ENCODE measurements around the gene ANXA3. TPM values are rescaled to one million over a fixed set of nuclear protein-coding genes. Genes with fewer than 3 reads are reported as not detected.

Gene ANXA3
- total and polyA plus RNA-seq, 2 donors (not counting 3 experiments of a cell fraction or from before 2014, with no cell fraction given): 52.9 to 78.4 TPM

DNA sequence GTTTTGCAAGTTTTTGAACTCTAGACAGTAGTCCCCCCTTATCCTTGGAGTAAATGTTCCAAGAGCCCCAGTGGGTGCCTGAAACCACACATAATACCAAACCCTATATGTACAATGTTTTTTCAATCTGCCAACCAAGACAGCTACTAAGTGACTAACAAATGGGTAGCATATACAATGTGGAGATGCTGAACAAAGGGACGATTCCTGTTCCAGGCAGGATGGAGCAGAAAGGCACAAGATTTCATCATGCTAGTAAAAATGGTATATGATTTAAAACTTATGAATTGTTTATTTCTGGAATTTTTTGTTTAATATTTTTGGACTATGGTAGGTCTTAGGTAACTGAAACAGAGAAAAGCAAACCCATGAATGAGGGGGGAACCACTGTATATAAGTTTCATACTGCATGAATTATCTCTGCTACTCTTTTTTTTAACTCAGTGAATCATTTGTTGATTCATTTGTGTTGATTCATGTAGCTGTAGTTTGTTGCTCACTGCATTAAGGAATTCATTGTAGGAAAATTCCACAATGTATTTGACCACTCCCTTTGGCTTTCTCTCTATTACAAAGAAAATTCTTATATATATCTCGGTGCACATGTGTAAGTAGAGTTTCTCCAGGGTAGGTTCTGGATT lies 21.9 kb upstream of the ANXA3 start:
- H3K9ac ChIP-seq (replicated peaks; ENCODE audit: extremely low read depth, insufficient read depth, low read length): no peak overlapping the region
- CTCF ChIA-PET: interaction anchor here (0.6 kb wide), 1 partner anchor 12 kb away, joined by 3 read pairs; no protein-coding TSS in a partner anchor
- no peaks in the 10 kb centered on the region for H3K9me3 ChIP-seq (replicated peaks; ENCODE audit: control insufficient read depth, insufficient read depth, low read length)
- H3K4me3 ChIP-seq (replicated peaks in 1 of 3; ENCODE audit: insufficient read depth in 1 of 3, low read depth in 1 of 3, low read length in 3 of 3): no peak overlapping the region
- FAIRE-seq (no peak), DNase-seq (ENCODE audit: low read depth, low spot score) (no peak)
- TF ChIP-seq POLR2A (IDR thresholded peaks at IDR 0.05; ENCODE audit: low read depth, low read length) (no peak), FOS (IDR thresholded peaks at IDR 0.05; ENCODE audit: borderline replicate concordance, insufficient read depth, low read length) (peak; percentile 88)
- BruUV-seq (replicated peaks): no TSS peak
- no peaks in the 10 kb centered on the region for H3K9me1 ChIP-seq (replicated peaks; ENCODE audit: control insufficient read depth, extremely low read depth, insufficient read depth, low read length)
- no peaks in the 10 kb centered on the region for H3K36me3 ChIP-seq (ENCODE audit: control insufficient read depth in 2 of 2, extremely low read depth in 1 of 2, insufficient read depth in 2 of 2, low read length in 2 of 2)
- peak overlapping the region; percentile 75 for H2AFZ ChIP-seq (ENCODE audit: low read depth, low read length)
- H3K27ac ChIP-seq (ENCODE audit: insufficient read depth, low read depth, low read length): no peak overlapping the region
- no peaks in the 10 kb centered on the region for H4K20me1 ChIP-seq (replicated peaks; ENCODE audit: control insufficient read depth, extremely low read depth, insufficient read depth, low read length)
- dilution Hi-C loops (cut with MboI; ENCODE audit: extremely low pct_ligation_motif_present, low sequenced_read_pairs): no loop called here
- peaks cover 26% of the 10 kb centered on the region for H3K4me1 ChIP-seq (ENCODE audit: control insufficient read depth, extremely low read depth, insufficient read depth, low read length)
- H3K27me3 ChIP-seq (ENCODE audit: control insufficient read depth in 2 of 2, insufficient read depth in 2 of 2, low read length in 2 of 2): no peaks in the 10 kb centered on the region
- no peak overlapping the region for H3K4me2 ChIP-seq (ENCODE audit: insufficient read depth, low read length)
- no peaks in the 10 kb centered on the region for H3K79me2 ChIP-seq (ENCODE audit: control insufficient read depth, insufficient read depth, low read length)
- intact Hi-C loops (cut with micrococcal nuclease): loop anchor here (2.0 kb wide), 1 partner anchor 39 kb away; no protein-coding TSS in a partner anchor
- POLR2A ChIA-PET: no interaction called here

DNA sequence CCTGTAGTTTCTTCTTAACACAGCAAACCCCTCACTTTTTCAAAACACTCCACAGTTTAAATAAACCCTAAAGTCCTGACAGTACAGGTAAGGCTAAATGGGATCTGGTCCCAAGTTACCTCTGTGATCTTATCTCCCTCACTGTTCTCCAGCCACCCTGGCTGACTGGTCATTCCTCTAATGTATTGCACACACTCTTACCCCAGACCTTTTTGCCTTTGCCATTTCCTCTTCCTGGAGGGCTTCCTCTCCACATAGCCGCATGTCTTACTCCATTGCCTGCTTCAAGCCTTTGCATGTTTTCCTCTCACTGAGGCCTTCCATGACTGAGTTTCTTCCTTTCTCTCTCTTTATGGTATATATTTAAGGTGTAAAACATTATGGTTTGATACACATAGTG lies 19.5 kb upstream of the ANXA3 start:
- peak overlapping the region; percentile 53 for H2AFZ ChIP-seq (ENCODE audit: low read depth, low read length)
- FAIRE-seq (peak; percentile 37), DNase-seq (ENCODE audit: low read depth, low spot score) (peak; percentile 35)
- H3K9me1 ChIP-seq (replicated peaks; ENCODE audit: control insufficient read depth, extremely low read depth, insufficient read depth, low read length): no peaks in the 10 kb centered on the region
- no peaks in the 10 kb centered on the region for H4K20me1 ChIP-seq (replicated peaks; ENCODE audit: control insufficient read depth, extremely low read depth, insufficient read depth, low read length)
- dilution Hi-C loops (cut with MboI; ENCODE audit: extremely low pct_ligation_motif_present, low sequenced_read_pairs) (no loop called here), intact Hi-C loops (cut with micrococcal nuclease) (no loop called here)
- BruUV-seq (replicated peaks): no TSS peak
- H3K27ac ChIP-seq (ENCODE audit: insufficient read depth, low read depth, low read length): no peak overlapping the region
- ChIA-PET POLR2A (no interaction called here), CTCF (no interaction called here)
- H3K4me3 ChIP-seq (replicated peaks in 1 of 3; ENCODE audit: insufficient read depth in 1 of 3, low read depth in 1 of 3, low read length in 3 of 3): no peak overlapping the region
- no peaks in the 10 kb centered on the region for H3K79me2 ChIP-seq (ENCODE audit: control insufficient read depth, insufficient read depth, low read length)
- TF ChIP-seq GATA2 (IDR thresholded peaks at IDR 0.05; ENCODE audit: insufficient read depth, insufficient read length, low read depth, low read length) (peak; percentile 88), POLR2AphosphoS5 (IDR thresholded peaks at IDR 0.05; ENCODE audit: insufficient read depth, low read depth, low read length) (no peak)
- H3K27me3 ChIP-seq (ENCODE audit: control insufficient read depth in 2 of 2, insufficient read depth in 2 of 2, low read length in 2 of 2): no peaks in the 10 kb centered on the region
- peaks cover 26% of the 10 kb centered on the region for H3K4me1 ChIP-seq (ENCODE audit: control insufficient read depth, extremely low read depth, insufficient read depth, low read length)
- peak overlapping the region; percentile 39 for H3K4me2 ChIP-seq (ENCODE audit: insufficient read depth, low read length)
- no peaks in the 10 kb centered on the region for H3K36me3 ChIP-seq (ENCODE audit: control insufficient read depth in 2 of 2, extremely low read depth in 1 of 2, insufficient read depth in 2 of 2, low read length in 2 of 2)
- H3K9ac ChIP-seq (replicated peaks; ENCODE audit: extremely low read depth, insufficient read depth, low read length): no peak overlapping the region
- no peaks in the 10 kb centered on the region for H3K9me3 ChIP-seq (replicated peaks; ENCODE audit: control insufficient read depth, insufficient read depth, low read length)
